Endothelial cell of umbilical vein (primary cell): Measurements from ENCODE around the gene MRPL24. TPM values are rescaled to one million over a fixed set of nuclear protein-coding genes. Genes with fewer than 3 reads are reported as not detected.

Experiments used
- BruUV-seq: library from RNA; stranded (reverse); fragments of 400-500 nt; replicated peaks from 2 replicates; lab custom pipeline; 2021; lab: Mats Ljungman, UMichigan
- CTCF ChIA-PET: fragments of 300-600, 350-600 bp; sonication (Branson Sonifier 250); formaldehyde crosslinking; loops from one replicate; lab custom pipeline; 2021; ENCODE audit warnings: antibody characterized with exemption, inconsistent platforms; lab: Charles Lee
- POLR2A ChIA-PET: fragments of 300-600, 350-600 bp; sonication (Branson Sonifier 250); formaldehyde crosslinking; loops from one replicate; lab custom pipeline; 2021; ENCODE audit warnings: antibody characterized with exemption, inconsistent platforms; lab: Charles Lee
- DNase-seq: peaks from one replicate; pipeline ENCODE4 v3.0.0-alpha.2; 2011; ENCODE audit warnings: low read depth, low spot score
- FAIRE-seq: peaks from 2 replicates; lab custom pipeline; 2011; peaks lifted over from hg19 to GRCh38; lab: Jason Lieb, UNC
- H2AFZ ChIP-seq: 2 replicates; pipeline ENCODE4 v1.6.0; 2012; ENCODE audit warnings: low read depth, low read length, control low read depth, inconsistent platforms
- H3K27ac ChIP-seq: 2 replicates; pipeline ENCODE4 v1.5.1; 2011; ENCODE audit warnings: low read depth, mild to moderate bottlenecking, control low read depth, low read length, moderate library complexity; ENCODE audit not compliant: insufficient read depth
- H3K27me3 ChIP-seq, 2 experiments: 2 replicates each; pipeline versions ENCODE4 v1.6.0 to v1.6.1; 2011; ENCODE audit warnings: low read length in 2 of 2, mixed read lengths in 1 of 2; ENCODE audit not compliant: control insufficient read depth in 2 of 2, insufficient read depth in 2 of 2
- H3K36me3 ChIP-seq, 2 experiments: 2 replicates in 1 of 2; 3 replicates in 1 of 2; pipeline ENCODE4 v1.5.1; 2011; ENCODE audit warnings: low read length in 2 of 2, mild to moderate bottlenecking in 1 of 2, moderate library complexity in 1 of 2; ENCODE audit not compliant: control insufficient read depth in 2 of 2, insufficient read depth in 2 of 2; ENCODE audit errors: extremely low read depth in 1 of 2
- H3K4me1 ChIP-seq: 3 replicates; pipeline ENCODE4 v1.5.1; 2011; ENCODE audit warnings: mild to moderate bottlenecking, low read length; ENCODE audit not compliant: control insufficient read depth, insufficient read depth; ENCODE audit errors: extremely low read depth
- H3K4me2 ChIP-seq: 2 replicates; pipeline ENCODE4 v1.6.1; 2011; ENCODE audit warnings: low read length, control low read depth, mixed read lengths; ENCODE audit not compliant: insufficient read depth
- H3K4me3 ChIP-seq, 3 experiments: fragments of 200-600 bp in 1 of 3; sonication (generic), shearing (Covaris generic) in 1 of 3; replicated peaks in 1 of 3; 2 replicates each; pipeline ENCODE4 v1.5.1; 2011 to 2016; ENCODE audit warnings: control low read depth in 3 of 3, low read length in 3 of 3, mild to moderate bottlenecking in 2 of 3, inconsistent platforms in 1 of 3, low read depth in 1 of 3, moderate library complexity in 1 of 3; ENCODE audit not compliant: insufficient read depth in 1 of 3
- H3K79me2 ChIP-seq: 2 replicates; pipeline ENCODE4 v1.6.0; 2012; ENCODE audit warnings: low read length, inconsistent platforms; ENCODE audit not compliant: control insufficient read depth, insufficient read depth
- H3K9ac ChIP-seq: replicated peaks from 2 replicates; pipeline ENCODE3; 2011; ENCODE audit warnings: low read length, control low read depth; ENCODE audit not compliant: insufficient read depth; ENCODE audit errors: extremely low read depth
- H3K9me1 ChIP-seq: replicated peaks from 3 replicates; pipeline ENCODE4 v1.6.0; 2011; ENCODE audit warnings: mild to moderate bottlenecking, low read length; ENCODE audit not compliant: control insufficient read depth, insufficient read depth; ENCODE audit errors: extremely low read depth
- H3K9me3 ChIP-seq: replicated peaks from 2 replicates; pipeline ENCODE4 v1.5.1; 2012; ENCODE audit warnings: low read length, inconsistent platforms; ENCODE audit not compliant: control insufficient read depth, insufficient read depth
- H4K20me1 ChIP-seq: replicated peaks from 2 replicates; pipeline ENCODE3; 2011; ENCODE audit warnings: mild to moderate bottlenecking, low read length; ENCODE audit not compliant: control insufficient read depth, insufficient read depth; ENCODE audit errors: extremely low read depth
- CTCF ChIP-seq, 2 donors: IDR thresholded peaks; 1 replicate in 1 of 2; 2 replicates in 1 of 2; pipeline ENCODE4 v1.5.1; 2011; ENCODE audit warnings: low read length in 2 of 2, mild to moderate bottlenecking in 2 of 2, moderate library complexity in 2 of 2, control low read depth in 1 of 2, inconsistent platforms in 1 of 2, low read depth in 1 of 2; ENCODE audit not compliant: insufficient read depth in 1 of 2; ENCODE audit errors: extremely low read depth in 1 of 2
- EZH2 ChIP-seq: IDR thresholded peaks from 2 replicates; pipeline ENCODE4 v1.6.1; 2012; ENCODE audit warnings: borderline replicate concordance, low read depth, mild to moderate bottlenecking, moderate library complexity, low read length, inconsistent platforms; ENCODE audit not compliant: severe bottlenecking
- FOS ChIP-seq: IDR thresholded peaks from 2 replicates; pipeline ENCODE4 v1.6.1; 2011; ENCODE audit warnings: mild to moderate bottlenecking, low read length, moderate library complexity, borderline replicate concordance; ENCODE audit not compliant: insufficient read depth
- GATA2 ChIP-seq: IDR thresholded peaks from 2 replicates; pipeline ENCODE4 v1.7.0; 2011; ENCODE audit warnings: low read depth, mild to moderate bottlenecking, moderate library complexity, mixed read lengths, low read length; ENCODE audit not compliant: insufficient read length, insufficient read depth
- JUN ChIP-seq: IDR thresholded peaks from 2 replicates; pipeline ENCODE4 v1.6.1; 2011; ENCODE audit warnings: borderline replicate concordance, low read depth; ENCODE audit not compliant: insufficient read length, insufficient read depth
- MAX ChIP-seq: IDR thresholded peaks from 2 replicates; pipeline ENCODE4 v1.6.1; 2011; ENCODE audit not compliant: insufficient read depth, insufficient read length
- MYC ChIP-seq: IDR thresholded peaks from one replicate; pipeline ENCODE4 v1.6.1; 2011; ENCODE audit warnings: mild to moderate bottlenecking, low read depth, low read length
- POLR2A ChIP-seq: IDR thresholded peaks from 2 replicates; pipeline ENCODE4 v1.6.1; 2012; ENCODE audit warnings: low read depth, mild to moderate bottlenecking, control low read depth, low read length
- POLR2AphosphoS5 ChIP-seq: IDR thresholded peaks from 2 replicates; pipeline ENCODE4 v1.6.1; 2012; ENCODE audit warnings: low read depth, mild to moderate bottlenecking, control low read depth, low read length, moderate library complexity; ENCODE audit not compliant: insufficient read depth
- dilution Hi-C: fragments of 300-500 bp; cut with MboI; formaldehyde crosslinking; loops from one replicate; pipeline ENCODE4 v1.15.0; 2019; ENCODE audit warnings: low sequenced_read_pairs; ENCODE audit not compliant: extremely low pct_ligation_motif_present
- intact Hi-C: fragments of 100-400 bp; cut with micrococcal nuclease; formaldehyde crosslinking; loops from one replicate; pipeline ENCODE4 v1.10.0; 2022
- polyA plus RNA-seq, 4 experiments: library from polyadenylated mRNA; depleted of rRNA in 3 of 4; stranded (reverse) in 3 of 4; unstranded in 1 of 4; fragments of >200 nt; gene quantifications; 2 replicates each; pipeline versions ENCODE4 v1.2.1 to v1.2.3, GENCODE V29; 2011 to 2012; ENCODE audit warnings: missing spikeins in 1 of 4
- total RNA-seq: library from RNA; stranded (reverse); gene quantifications from 2 replicates; pipeline ENCODE4 v1.2.3, GENCODE V29; 2021

MRPL24 gene
- total and polyA plus RNA-seq, 2 donors (not counting 3 experiments of a cell fraction or from before 2014, with no cell fraction given): 47.9 to 77.7 TPM

- ChIA-PET CTCF (interaction anchor here (1.0 to 4.2 kb wide), 10 partner anchors 9 to 161 kb away, joined by 4 to 52 read pairs (median 6); partner anchors contain the start of genes HDGF, MRPL24 and NTRK1), POLR2A (interaction anchor here (1.4 to 3.2 kb wide), 3 partner anchors 16 to 39 kb away, joined by 7 to 27 read pairs (median 14); partner anchors contain the start of genes HDGF, ISG20L2, METTL25B and MRPL24)
- DNase-seq: peak; percentile 100
- FAIRE-seq: peak; percentile 100
- Histone ChIP-seq H2AFZ (peak within 1 kb of the TSS; percentile 71), H3K9me3 (no peaks in the 10 kb centered on the region), H3K79me2 (peaks cover 46% of the 10 kb centered on the region), H3K4me1 (peaks cover 18% of the 10 kb centered on the region), H3K9me1 (no peaks in the 10 kb centered on the region), H4K20me1 (peaks cover 4% of the 10 kb centered on the region), H3K36me3 (peaks cover 5 to 6% of the 10 kb centered on the region in 2 experiments), H3K4me3 (peak within 1 kb of the TSS; percentile 65 to 91 (median 74)), H3K9ac (peak within 1 kb of the TSS; percentile 93), H3K27ac (peak within 1 kb of the TSS; percentile 80), H3K4me2 (peak within 1 kb of the TSS; percentile 76), H3K27me3 (no peaks in the 10 kb centered on the region)
- TSS peak; percentile 46 for BruUV-seq
- intact Hi-C loops (loop anchor here (1.0 kb wide), 5 partner anchors 16 to 93 kb away; partner anchors contain the start of genes HDGF, ISG20L2, METTL25B and MRPL24), dilution Hi-C loops (no loop called here)
- no peak for TF ChIP-seq EZH2
- peak; percentile 56 for TF ChIP-seq GATA2
- no peak for TF ChIP-seq CTCF (IDR thresholded peaks at IDR 0.05; ENCODE audit: extremely low read depth in 1 of 2, insufficient read depth in 1 of 2, low read depth in 1 of 2, low read length in 2 of 2)
- no peak for TF ChIP-seq POLR2A
- TF ChIP-seq JUN: peak; percentile 17
- TF ChIP-seq POLR2AphosphoS5: peak; percentile 40
- TF ChIP-seq FOS: peak; percentile 32
- TF ChIP-seq MAX: no peak
- no peak for TF ChIP-seq MYC
Measured at GRCh38 chr1:156767101-156767878, 26.4 kb upstream of the MRPL24 start, which contains the start of gene PRCC. Gene PRCC, plus strand, starts transcription at chr1:156767535. Its CDS starts 237 bp downstream, at chr1:156767772.
